HG03521 (cell line): ENCODE results near the gene C2CD4A.

ENCODE experiments used
- ATAC-seq: cut with Tn5 transposase; IDR thresholded peaks from one replicate; pipeline ENCODE4 v1.9.1; 2021; ENCODE audit warnings: mild to moderate bottlenecking, moderate library complexity; ENCODE audit not compliant: unreplicated experiment

C2CD4A gene

DNA sequence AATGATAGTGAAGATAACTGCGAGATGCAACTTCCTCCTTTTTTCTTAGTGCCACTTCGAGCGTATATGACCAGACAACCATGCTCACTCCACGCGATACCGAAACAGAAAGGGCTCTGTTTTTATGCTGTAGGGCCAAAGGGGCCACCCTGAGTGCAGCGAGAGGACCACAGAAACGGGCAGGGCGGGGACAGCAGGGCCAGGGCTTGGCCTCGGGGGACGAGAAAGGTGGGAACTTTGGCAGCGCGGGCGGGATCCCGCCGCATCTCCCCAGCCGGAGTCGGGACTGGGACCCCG is 7.0 kb upstream of the C2CD4A start:
- ATAC-seq = peak; percentile 62

DNA sequence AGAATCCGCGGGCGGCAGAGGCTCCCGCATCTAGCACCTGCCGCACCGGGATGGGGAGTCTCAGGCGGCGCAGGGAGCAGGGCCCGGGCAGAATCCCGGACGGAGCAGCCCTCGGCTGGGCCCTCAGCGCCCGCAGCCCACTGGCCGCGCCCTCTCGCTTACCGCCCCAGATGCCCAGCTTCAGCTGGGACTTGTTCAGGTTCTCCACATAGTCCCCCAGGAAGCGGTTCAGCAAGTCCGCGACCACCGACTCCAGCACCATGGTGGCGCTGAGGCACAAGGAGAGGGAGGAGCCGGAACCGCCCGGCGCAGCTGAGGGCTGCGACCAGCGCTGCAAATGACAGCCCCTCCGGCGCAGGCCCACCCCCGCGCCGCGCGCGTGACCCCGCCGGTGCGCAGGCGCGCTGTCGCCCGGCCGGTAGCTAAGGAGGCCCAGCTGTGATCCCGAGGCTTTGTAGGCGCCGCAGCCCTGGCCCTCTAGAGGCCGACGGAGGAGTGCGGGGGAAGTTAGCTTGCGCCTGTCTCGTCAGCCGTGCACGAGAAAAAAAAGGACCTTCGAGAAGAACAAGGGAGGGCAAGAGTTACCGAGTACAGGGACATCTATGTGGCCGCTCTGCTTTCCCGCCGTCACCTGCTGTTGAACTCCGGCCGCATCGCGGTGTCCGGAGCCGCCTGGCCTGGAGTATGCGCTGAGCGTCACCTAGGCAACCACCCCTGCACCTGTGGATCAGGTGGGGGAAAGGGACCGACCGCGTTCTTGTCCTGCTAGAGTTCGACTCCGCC is 6.5 kb upstream of the C2CD4A start, which contains the start of gene VPS13C:
TSS of gene VPS13C (minus strand) at position 335 of the 783 bp plus-strand sequence. CDS start at position 262, 73 bp downstream.
- ATAC-seq = peak; percentile 85

DNA sequence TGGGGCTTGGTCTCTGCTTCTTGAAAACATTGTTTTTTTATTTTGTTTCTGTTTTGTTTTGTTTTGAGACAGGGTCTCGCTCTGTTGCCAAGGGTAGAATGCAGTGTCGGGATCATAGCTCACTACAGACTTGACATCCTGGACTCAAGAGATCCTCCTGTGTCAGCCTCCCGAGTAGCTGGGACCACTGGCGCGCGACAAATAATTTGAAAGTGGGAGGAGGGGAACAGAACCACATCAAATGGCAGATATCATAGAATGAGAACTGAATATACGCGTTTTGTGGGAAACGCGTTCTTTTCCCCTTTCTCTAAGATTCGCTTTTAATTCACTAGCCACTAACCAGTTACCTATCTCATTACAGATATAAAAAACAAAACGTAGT is 5.9 kb upstream of the C2CD4A start:
- ATAC-seq = no peak

DNA sequence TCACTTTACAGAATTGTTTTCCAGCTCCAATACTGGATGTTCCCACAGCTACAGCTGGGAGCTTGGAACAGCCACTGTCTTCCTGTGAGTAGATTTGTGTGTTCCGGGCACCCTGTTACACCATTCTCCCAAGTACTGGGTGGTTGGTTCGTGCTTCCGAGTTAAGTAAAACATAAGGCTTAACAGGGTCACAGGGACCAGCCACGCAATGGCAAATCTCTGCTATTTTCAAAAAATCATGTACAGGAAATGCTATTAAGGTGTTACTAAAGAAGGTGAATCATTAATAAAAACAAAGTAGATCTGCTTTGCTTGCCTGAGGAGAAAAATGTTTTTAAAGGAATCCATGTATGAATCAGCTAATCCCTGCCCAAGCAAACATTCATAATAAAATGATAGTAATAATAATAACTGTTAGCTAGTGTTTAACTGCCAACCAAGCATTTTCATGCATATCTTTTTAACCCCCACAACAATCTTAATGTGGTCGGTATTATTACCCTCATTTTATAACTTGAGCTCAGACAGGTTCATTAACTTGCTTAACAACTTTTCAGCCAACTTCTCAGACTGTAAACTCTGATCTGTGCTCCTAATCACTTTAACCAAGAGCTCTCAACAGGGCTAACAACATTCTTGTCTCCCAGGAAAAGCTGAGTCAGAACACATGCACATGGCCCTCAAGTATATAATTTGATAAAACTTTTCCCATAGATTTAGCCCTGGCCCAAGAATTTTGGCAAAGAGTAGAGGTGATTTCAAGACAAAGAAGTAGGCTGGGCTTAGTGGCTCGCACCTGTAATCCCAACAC is 2.7 kb upstream of the C2CD4A start:
- ATAC-seq = no peak

DNA sequence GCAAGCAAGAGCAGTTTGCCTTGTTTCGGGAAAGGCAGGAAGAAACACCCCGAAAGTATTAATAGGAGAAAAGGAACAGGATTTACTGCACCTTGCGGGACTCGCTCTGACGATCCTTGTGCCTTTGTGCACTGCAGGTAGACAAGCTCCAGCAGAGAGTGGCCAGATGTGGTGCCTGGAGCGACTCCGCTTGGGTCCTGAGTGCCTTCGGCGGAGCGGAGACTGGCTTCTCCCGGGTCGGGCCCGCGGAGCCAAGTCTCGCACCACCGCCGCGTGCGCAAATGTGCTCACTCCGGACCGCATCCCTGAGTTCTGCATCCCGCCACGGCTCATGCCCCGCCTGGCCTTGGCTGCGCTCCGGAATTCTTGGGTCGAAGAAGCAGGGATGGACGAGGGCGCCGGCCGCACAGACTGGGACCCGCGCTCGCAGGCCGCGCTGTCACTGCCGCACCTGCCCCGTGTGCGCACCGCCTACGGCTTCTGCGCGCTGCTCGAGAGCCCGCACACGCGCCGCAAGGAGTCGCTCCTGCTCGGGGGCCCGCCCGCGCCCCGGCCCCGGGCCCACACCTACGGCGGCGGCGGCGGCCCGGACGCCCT is 769 bp downstream of the C2CD4A start:
- ATAC-seq = no peak

DNA sequence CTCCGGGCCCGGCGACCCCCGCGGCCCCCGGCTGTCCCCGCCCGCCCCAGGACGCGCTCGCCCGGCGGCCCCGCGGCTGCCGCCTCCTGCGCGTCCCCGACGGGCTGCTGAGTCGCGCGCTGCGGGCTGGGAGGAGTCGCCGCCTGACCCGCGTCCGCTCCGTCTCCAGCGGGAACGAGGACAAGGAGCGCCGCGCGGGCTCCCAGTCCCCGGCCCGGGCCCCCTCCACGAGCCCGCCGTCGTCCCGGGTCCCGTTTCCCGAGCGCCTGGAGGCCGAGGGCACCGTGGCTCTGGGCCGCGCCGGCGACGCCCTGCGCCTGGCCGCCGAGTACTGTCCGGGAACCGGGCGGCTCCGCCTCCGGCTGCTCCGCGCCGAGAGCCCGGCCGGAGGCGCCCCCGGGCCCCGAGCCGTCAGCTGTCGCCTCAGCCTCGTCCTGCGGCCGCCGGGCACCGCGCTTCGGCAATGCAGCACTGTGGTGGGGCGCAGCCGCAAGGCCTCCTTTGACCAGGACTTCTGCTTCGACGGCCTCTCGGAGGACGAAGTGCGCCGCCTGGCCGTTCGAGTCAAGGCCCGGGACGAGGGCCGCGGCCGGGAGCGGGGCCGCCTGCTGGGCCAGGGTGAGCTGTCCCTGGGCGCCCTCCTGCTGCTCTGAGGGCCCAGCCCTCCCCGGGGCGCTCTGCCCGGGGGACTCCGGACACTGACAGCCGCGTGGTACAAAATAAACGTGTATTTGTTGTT is 1.5 kb downstream of the C2CD4A start:
- no peak for ATAC-seq

DNA sequence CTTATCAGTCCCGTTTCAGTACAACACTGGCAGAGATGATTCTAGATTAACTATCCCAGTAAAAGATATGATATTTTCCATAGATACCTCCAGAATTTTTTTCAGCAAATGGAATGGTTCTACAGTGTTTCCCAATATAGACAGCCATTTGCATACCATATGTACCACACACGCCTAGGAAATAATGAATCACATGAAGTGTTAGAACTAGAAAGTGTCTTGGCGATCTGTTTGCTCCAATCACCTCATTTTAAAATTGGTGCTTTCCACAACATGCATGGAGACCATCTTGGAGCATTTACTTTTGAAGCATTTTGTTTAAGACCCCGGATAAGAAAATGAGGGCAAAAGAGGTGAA is 2.0 kb downstream of the C2CD4A start:
- ATAC-seq = no peak

DNA sequence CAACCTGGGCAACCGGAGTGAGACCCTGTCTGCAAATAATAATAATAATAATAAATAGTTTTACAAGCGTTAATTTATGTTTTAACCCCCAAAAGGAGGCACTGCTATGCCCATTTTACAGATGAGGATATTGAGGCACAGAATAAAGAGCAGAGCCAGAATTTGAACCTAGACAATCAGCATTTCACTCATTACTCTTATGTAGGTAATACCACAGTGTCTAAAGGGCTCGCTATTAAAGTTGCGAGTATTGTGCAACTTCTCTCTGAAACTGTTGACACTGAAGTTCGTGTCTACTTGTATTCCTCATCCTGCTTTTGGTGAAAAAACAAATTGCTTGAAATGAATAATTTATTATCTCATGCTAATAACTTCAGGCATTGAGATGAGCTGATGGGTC is 2.8 kb downstream of the C2CD4A start:
- ATAC-seq = no peak

DNA sequence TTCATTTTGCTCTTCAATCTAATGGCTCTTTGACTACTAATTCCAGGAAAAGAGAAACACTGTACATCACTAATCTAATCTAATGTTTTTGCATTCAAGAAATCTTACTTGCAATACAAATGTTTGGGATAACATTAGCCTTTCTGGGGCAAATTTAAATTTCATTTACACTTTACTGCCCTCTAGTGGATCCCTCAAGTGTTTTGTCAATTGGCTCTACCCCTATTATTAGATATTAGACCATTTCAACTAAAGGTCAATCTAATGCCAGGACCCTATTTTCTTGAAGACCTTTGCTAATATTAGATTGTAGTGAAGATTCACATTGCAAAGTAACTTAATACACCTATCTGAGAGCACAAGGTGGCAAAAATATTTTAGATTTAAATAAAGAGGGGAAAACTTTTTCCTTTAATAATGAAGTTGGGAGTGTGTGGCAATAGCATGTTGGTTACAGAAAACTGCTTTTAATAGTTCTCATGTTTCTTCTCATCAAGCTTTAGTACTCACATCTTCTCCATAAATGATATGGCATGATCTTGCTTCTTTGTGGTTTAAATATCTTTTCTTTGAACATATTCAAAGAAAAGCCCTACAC is 5.0 kb downstream of the C2CD4A start:
- ATAC-seq = no peak

DNA sequence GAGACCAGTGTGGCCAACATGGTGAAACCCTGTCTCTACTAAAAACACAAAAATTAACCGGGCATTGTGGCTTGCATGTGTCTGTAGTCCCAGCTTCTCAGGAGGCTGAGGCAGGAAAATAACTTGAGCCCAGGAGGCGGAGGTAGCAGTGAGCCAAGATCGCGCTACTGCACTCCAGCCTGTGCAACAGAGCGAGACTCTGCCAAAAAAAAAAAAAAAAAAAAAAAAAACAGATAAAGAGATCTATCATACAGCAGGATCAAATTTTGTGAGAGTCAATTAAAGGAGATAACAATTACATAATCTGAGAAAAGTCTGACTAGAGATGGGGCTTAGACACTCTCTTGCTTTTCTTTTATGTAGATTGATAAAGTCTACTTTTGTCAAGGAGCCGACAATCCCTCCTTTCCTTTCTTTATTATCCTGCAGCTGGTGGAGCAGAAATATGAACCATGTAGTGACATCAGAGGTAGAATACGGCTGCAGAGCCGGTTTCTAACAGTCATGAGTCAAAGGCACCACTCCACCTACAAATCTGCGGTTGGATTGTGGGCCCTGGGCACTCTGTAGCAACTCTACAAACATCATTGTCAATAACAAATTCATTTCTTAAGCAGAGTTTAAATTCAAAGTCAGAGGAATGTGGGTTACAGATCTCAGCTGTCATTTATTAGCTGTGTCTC is 9.0 kb downstream of the C2CD4A start:
- no peak for ATAC-seq

DNA sequence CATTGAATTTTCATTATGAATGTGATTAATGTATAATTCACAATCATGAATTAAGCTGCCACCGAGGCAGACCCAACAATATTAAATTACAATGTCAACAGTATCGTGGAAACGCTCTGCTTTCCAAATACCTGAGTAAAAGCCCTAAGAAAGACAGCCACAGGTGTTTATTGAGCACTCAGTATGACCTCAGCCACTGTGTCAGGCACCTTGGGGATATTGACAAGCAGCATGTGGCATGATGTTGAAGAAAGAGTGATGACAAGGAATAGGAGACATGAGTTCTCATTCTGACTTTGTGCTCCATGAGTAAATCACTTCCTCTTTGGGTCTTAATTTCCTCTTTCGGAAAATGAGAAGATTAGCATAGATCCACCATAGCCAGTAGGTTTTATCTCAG is 12.8 kb downstream of the C2CD4A start:
- ATAC-seq = no peak

DNA sequence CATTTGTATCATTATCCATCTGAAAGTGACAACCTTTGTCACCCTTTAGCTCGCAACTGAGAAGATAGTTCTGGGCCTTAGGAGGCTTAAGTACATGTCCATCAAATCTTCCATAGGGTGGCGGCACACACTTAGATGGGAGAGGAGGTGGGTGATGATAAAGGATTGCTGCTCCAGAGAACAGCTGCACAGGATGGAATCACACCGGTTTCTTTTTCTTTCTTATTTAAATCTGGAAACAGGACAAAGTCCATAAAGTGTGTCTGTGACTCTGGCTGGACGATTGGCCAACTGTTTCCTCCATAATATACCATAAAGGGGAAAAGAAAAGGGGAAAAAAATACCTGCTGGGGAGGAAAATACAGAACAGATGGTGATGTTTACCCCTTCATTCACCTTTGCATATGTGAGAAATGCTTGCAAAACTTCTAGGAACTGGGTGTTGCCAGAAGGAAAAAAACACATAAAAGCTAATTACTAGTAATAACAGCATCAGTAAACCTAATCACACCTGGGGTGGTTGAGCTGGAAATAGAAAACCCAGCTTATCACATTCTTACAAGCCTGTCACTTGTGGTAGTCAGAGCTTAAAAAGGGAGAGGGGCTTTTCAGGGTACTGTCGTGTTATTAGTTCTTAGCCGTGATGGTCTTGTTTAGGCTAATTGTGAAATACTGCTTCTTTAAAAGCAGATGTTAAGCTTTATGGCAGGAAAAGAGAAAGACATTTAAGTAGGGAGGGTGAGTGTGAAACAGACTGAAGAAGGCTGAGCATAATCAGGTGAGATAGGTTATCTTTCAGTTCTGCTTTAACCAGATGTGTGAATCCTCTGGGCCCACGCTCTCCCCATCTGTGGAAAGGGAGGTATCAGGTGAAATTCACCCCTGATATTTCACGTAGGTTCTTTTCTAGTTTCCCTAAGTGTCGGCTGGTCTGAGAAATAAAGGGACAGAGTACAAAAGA is 16.7 kb downstream of the C2CD4A start:
- ATAC-seq = no peak

DNA sequence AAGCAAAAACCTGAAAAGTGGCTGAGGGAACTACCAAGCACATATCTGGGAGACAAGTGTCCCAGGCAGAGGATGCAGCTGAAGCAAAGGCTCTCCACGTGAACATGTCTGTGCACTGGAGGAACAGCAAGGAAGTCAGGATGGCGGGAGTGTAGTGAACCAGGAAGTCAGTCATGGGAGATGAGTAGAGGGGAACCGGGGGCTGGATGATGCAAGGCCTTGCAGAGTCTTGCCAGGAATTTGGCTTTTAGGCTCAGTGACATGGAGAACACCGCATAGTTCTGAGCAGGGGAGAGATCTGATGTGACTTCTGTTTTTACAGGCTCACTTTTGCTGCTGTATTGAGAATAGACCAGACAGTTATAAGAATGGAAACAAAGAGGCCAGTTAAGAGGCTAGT is 19.0 kb downstream of the C2CD4A start:
- ATAC-seq = no peak

DNA sequence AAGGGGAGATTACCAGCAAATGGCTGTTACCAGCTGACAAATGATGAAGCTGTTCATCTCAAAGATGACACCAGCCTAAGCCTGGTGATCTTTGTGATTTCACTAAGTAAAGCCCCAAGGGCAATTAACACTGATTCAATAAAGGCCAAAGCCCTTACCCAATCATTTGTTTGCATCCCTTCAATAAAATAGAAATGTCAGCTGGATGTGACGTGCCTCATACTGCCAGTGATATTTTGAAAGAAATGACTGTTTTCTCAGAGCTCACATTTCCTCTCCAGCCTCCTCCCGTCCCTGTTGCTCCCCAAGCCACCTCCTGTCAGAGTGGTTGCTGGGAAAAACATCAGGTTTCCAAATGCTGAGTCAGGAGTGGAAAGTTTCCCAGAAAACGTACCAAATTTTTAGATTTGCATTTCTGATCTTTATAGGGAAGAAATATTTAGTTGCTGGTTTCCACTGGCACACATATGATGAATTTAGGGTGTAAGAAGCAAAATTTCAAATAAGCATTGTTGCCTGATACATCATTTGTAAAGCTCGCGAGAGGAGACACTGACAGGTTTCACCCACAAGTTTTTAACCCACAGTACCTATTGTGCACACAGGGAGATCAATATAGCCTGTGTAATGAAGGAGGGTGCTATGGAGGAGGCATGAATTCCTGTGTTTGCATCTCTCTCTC is 21.0 kb downstream of the C2CD4A start:
- no peak for ATAC-seq

DNA sequence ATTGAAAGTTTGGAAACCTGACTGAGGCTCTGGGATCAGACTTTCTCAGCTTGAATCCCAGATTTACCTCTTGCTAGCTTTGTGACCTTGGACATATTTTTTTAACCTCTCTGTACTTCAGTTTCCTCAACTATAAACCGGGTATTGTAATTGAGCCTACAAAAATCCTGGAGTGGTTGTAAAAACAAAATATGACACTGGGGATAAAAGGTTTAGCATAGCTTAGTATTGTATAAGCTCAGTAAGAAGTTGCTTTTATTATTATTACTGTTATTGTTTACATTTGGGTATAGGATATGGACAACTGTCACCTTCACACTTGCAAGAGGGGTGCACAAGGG is 21.5 kb downstream of the C2CD4A start:
- ATAC-seq = no peak

DNA sequence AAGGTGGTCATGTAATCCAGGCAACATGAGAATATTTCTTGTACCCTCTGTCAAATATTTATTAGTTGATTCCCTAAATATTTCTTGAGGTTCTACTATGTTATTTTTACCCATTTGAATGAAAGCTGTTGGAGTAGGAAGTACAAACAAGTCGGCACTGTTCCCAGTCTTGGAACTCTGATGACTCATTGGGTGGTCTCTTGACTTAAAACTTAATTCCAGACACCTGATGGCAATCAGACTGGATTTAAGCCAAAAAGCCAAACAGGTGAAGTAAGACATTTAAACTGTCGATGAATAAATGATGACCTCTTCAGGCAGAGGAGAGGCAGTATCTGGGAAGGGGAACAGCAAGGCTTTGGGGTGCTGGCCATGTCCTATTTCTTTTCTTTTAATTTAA is 22.8 kb downstream of the C2CD4A start:
- ATAC-seq = no peak

DNA sequence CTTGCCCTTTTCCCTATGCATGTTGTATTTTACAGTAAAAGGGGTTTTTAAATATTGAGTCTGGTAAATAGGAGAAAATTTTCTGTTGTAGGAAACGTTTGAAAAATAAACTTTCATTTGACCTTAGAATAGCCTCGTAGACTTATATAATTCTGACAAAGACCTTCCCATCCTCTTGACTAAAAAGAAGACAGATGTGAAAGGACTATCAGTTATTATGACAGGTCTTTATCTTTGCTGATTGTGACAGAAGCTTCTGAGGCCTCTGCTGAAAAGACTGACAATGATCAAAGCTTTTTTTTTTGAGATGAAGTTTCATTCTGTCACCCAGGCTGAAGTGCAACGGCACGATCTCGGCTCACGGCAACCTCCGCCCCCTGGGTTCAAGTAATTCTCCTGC is 24.2 kb downstream of the C2CD4A start:
- ATAC-seq = no peak

DNA sequence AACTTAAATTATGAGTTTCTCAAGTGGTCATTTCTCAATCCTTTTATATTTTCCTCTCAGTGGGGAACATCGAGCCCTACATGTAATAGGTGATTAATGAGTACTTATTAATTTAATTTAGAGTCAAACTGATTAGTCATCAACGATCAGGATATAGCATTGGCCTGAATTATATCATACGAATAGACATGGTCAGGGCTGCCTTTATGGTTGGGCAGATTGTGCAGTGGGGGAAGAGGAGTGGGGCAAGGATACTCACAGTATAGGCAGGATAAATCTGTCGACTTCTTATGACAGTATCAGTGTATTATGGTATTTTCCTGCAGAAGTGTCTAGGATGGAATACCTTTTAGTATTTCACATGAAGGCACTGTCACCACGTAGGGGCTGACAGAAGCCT is 27.0 kb downstream of the C2CD4A start:
- ATAC-seq = no peak

DNA sequence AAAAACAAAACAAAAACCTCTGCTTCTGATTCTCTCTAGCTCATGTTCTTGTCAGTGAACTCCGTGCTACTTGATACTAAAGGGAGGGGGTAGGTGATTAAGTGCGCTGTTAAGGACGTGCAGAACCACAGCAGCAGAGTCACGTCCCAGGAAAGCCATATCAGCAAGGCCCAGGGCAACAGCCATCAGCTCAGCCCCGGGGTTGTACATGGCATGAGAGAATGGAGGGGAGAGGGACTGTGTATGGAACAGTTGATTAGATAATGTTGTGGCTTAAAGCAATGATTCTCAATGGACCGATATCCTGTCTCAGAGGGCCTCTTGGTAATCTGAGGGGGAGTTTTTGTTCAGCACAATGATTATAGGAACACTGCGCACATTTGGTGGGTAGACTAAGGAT is 27.6 kb downstream of the C2CD4A start:
- ATAC-seq = no peak
